Measurements from ENCODE around the gene CTSL.
"Not testable (repeated sequence)": the region's sequence is repeated elsewhere in the genome, so short reads cannot be mapped to it uniquely, and the experiment has no call there.

Gene CTSL

DNA sequence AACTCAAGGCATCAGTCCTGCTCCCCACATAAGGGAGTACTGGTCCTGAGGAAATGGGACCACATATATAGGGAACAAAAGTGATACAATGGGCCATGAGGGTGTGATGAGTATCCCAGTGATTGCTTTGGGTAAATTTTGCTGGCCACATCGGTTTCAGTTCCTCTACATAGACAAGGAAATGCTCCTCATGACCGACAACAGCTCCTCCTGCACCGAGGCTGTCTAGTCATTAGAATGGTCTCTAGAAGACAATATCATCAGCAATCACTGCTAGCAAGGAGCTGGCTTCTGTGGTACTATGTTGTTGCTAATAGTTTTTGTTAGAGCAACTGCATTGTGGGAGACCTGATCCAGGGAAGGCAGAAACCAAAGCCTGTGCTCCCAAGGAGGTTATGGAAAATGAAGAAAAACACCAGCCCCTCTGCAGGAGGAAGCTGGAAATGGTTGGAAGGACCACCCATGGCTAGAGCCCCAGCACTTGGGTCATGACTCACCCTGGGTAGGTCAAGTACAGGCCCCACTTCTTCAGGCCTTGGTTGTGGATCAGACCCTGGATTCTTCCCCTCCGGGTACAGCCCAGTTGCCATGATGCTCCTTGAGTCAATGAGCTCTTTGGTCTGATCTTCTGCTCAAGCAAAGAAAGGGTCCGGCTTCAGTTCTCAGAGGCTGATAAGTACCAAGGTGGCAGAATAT is 3.4 kb upstream of the CTSL start:
- DNase-seq (ENCODE audit: low read depth), result no peak

DNA sequence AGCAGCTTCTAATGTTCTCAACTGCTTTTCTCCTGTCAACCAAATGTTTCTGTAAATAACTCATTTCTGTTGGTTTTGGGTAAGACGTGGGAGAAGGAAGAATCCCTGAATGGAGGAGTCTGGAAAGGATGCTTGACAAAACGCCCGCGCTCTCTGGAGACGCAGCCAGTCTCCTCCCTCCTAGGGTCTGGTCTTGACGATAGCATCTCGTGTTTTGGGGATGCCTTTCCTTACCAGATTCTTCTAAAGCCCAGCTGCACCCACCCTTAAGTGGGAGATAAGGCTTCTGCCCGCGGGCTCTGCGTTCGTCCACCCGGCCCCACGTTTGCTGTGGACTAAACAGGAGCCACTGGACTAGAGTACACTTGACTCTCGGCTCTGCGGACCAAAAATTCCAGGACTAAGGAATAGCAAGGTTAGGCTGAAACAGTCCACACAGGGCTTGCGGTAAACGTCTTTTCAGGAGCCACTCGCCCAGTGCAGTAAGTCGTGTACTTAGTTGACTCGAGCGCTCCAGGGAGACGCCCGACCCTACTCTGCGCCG is 491 bp upstream of the CTSL start:
- no peak for DNase-seq (ENCODE audit: low read depth)

- no peak for DNase-seq (ENCODE audit: low read depth)
These were observed 3.3 kb downstream of the CTSL start for GRCh38 chr9:87729246-87729645.

DNA sequence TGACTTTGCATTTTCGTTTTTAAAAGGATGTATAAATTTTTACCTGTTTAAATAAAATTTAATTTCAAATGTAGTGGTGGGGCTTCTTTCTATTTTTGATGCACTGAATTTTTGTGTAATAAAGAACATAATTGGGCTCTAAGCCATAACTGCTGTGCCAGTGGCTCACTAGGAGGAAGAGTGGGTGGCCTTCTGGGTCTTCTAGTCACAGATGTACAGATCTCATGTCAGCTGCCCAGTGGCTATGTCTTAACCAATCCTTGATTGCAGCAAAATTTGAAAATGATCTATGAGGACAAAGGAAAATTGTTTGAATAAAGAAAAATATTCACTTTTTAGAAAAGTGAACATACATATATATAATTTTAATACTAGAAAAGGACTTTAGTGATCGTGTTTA is 5.4 kb downstream of the CTSL start:
- DNase-seq (ENCODE audit: low read depth), result no peak

GRCh38 chr9:87732344-87732743 is 6.4 kb downstream of the CTSL start:
- DNase-seq (ENCODE audit: low read depth), result no peak

- no peak for DNase-seq (ENCODE audit: low read depth)
These were observed 6.8 kb downstream of the CTSL start for GRCh38 chr9:87732756-87733155.

GRCh38 chr9:87733273-87734052 is 7.5 kb downstream of the CTSL start:
- DNase-seq (ENCODE audit: low read depth), result no peak

- no peak for DNase-seq (ENCODE audit: low read depth)
These were observed 8.2 kb downstream of the CTSL start for GRCh38 chr9:87734106-87734505.

GRCh38 chr9:87739546-87739945 is 13.6 kb downstream of the CTSL start:
- no peak for DNase-seq (ENCODE audit: low read depth)

- no peak for DNase-seq (ENCODE audit: low read depth)
These were observed 14.3 kb downstream of the CTSL start for GRCh38 chr9:87740209-87740608.

- no peak for DNase-seq (ENCODE audit: low read depth)
These were observed 15.4 kb downstream of the CTSL start for GRCh38 chr9:87741326-87741725.

DNA sequence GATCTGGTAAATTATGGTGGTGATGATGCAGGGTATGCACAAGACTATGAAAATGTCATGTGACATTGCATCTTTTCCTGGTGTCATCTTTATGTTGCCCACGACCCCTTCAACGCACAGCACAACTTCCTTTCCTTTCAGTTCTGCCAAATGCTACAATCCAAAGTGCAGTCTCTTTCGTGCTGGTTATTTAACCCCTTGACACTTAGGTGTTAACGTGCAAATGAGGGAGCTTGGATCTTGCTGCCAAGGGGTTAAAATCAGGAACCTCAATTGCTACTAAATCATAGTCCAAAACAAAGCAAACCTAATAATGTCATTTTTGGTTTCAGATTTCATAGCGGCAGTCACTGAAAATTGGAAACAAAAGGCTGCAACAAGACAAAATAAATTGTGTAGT is 16.0 kb downstream of the CTSL start:
- no peak for DNase-seq (ENCODE audit: low read depth)

GRCh38 chr9:87742813-87743428 is 17.0 kb downstream of the CTSL start:
- no peak for DNase-seq (ENCODE audit: low read depth)

DNA sequence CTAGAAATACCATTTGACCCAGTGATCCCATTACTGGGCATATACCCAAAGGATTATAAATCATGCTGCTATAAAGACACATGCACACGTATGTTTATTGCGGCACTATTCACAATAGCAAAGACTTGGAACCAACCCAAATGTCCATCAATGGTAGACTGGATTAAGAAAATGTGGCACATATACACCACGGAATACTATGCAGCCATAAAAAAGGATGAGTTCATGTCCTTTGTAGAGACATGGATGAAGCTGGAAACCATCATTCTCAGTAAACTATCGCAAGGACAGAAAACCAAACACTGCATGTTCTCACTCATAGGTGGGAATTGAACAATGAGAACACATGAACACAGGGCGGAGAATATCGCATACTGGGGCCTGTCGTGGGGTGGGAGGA is 18.3 kb downstream of the CTSL start:
- not testable (repeated sequence) for DNase-seq (ENCODE audit: low read depth)

DNA sequence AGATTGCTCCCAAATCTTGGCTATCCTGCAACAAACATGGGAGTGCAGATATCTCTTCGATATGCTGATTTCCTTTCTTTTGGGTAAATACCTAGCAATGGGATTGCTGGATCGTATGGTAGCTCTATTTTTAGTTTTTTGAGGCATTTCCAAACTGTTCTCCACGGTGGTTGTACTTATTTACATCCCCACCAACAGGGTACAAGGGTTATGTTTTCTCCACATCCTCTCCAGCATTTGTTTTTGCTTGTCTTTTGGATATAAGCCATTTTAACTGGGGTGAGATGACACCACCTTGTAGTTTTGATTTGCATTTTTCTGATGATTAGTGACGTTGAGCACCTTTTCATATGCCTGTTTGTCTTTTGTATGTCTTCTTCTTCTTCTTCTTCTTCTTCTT is 20.3 kb downstream of the CTSL start:
- no peak for DNase-seq (ENCODE audit: low read depth)

DNA sequence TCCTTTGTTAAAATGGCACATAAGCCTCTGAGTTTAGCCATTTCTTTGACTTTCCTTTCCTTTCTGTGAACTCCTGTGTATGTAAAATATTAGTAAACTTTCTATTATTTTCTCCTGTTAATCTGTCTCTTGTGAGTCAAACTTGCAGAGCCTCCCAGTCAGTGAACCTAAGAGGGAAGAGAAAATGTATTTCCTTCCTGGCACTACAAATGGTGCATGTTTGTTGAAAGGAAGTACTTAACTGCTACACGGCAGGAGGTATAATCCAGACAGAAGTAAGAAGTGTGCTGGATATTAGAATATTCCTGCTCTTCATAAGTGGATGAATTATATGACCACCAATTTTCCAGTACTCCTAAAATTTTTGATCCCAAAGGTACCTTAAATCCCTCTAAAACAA is 23.0 kb downstream of the CTSL start:
- DNase-seq (ENCODE audit: low read depth), result no peak

DNA sequence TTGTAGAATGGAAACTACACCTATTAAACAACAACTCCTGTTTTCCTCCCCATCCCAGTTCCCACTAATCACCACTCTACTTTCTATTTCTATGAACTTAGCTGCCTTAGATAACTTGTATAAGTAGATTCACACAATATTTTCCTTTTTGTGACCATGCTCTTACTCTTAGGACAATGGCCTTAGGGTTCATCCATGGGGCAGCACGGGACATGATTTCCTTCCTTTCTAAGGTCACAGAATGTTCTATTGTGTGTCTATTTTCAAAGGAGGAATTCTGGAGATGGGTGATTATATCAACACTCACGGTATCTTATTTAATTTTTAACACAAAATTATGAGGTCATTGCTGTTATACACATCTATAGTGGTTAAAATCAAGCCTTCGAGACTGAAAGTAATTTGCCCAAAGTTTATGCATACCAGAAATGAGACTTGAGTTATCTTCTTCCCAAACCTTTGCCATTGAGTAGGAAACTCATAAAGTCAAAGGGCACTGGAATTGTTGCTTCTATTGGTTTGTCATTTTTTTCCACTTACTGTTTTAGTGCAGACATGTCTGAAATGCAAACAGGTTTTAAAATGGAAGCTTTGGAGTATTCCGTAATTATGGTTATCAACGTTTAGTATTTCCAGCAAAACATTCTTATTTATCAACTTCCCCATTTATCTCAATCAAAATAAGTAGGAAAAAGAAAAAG is 23.6 kb downstream of the CTSL start:
- no peak for DNase-seq (ENCODE audit: low read depth)

DNA sequence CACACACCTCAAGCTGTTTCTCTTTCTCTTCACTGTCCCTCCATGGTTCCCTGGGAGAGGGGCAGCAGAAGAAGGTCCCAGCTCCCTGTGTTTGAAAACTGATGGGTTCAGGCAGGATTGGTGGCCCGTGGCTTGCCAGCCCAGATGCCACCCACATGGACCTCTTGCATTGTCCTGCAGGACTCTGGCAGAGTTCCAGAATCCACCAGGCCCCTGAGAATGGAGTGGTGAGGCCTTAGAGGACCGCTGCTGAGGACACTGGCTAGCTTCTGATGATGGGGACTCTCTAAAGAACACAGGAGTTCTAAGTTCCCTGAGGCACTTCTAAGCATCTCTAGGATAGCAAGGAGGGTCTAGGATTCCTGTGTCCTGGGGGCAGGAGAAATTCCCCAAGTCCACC is 24.8 kb downstream of the CTSL start:
- DNase-seq (ENCODE audit: low read depth), result no peak

- no peak for DNase-seq (ENCODE audit: low read depth)
These were observed 25.5 kb downstream of the CTSL start for GRCh38 chr9:87751423-87751822.

DNA sequence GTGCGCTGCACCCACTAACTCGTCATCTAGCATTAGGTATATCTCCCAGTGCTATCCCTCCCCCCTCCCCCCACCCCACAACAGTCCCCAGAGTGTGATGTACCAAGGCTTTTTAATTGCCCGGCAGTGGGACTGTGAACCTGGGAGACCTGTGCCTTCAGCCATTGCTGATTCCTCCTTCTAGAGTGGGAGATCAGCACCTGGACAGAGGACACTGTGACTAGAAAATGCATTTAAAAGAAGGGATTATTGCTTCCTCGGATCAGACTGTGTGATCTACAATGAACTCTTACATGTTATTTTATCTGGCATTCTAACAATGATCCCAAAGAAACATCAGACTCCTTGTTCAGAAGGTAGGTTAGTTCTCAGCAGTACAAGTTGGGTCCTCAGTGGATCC is 25.9 kb downstream of the CTSL start:
- DNase-seq (ENCODE audit: low read depth), result no peak

DNA sequence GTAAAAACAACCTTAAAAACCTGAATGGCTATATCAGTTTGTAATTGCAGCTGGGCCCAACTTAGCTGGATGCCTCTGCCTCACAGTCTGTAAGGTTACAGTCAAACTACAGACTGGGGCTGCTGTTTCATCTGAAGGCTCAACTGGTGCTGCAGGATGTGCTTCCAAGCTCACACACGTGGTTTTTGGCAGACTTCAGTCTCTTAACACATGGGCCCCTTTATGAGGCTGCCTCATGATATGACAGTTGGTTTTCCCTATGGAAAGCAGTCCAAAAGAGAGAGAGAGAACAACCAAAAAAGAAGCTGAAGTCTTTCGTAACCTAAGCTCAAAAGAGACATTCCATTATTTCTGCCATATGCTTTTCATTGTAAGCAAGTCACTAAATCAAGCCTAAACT is 27.4 kb downstream of the CTSL start:
- no peak for DNase-seq (ENCODE audit: low read depth)

GRCh38 chr9:87758330-87758729 is 32.4 kb downstream of the CTSL start:
- not testable (repeated sequence) for DNase-seq (ENCODE audit: low read depth)

Data from HS-27A (cell line).